Measurements from ENCODE around the gene APLF. TPM values are rescaled to one million over a fixed set of nuclear protein-coding genes. Genes with fewer than 3 reads are reported as not detected.

The APLF gene
- total and polyA plus RNA-seq, 2 of the 8 experiments (the other 6 are each of a cell fraction or from before 2014, with no cell fraction given), result 4.4 to 7.3 TPM

- Histone ChIP-seq H3K4me2 (ENCODE audit: insufficient read depth in 1 of 2, low read depth in 2 of 2, low read length in 2 of 2) (no peak overlapping the region), H3K23ac (ENCODE audit: insufficient read length) (no peak overlapping the region), H3K18ac (ENCODE audit: extremely low read depth, low read length) (no peak overlapping the region), H2BK15ac (ENCODE audit: low read length) (no peak overlapping the region), H3K23me2 (ENCODE audit: low read depth, low read length) (peaks cover under 1% of the 10 kb centered on the region; the same call in 1 of the 2 replicates), H4K91ac (replicated peaks; ENCODE audit: insufficient read length, low read length) (no peak overlapping the region), H4K20me1 (replicated peaks in 1 of 2; ENCODE audit: control insufficient read depth in 1 of 2, insufficient read depth in 2 of 2, low read length in 2 of 2) (peaks cover 0 to 1% of the 10 kb centered on the region in 2 experiments), H3K9ac (replicated peaks in 1 of 4; ENCODE audit: extremely low read depth in 1 of 4, low read depth in 3 of 4, low read length in 3 of 4) (no peak overlapping the region), H2BK12ac (ENCODE audit: low read depth, low read length) (no peak overlapping the region), H2BK120ac (replicated peaks; ENCODE audit: low read depth, low read length) (no peak overlapping the region), H4K8ac (ENCODE audit: extremely low read depth, insufficient read depth, low read length) (no peak overlapping the region), H3K27me3 (replicated peaks in 1 of 4; ENCODE audit: control insufficient read depth in 3 of 4, extremely low read depth in 1 of 4, insufficient read depth in 3 of 4, low read length in 3 of 4) (no peaks in the 10 kb centered on the region), H3K14ac (ENCODE audit: insufficient read length) (no peak overlapping the region), H2BK20ac (ENCODE audit: low read length) (no peak overlapping the region), H3K79me2 (ENCODE audit: control insufficient read depth in 1 of 2, insufficient read depth in 2 of 2, low read length in 2 of 2) (peaks cover 0 to 8% of the 10 kb centered on the region in 2 experiments; a peak in 2 of 4 replicates), H3K9me3 (ENCODE audit: insufficient read depth in 2 of 2, low read depth in 1 of 2, low read length in 1 of 2) (no peaks in the 10 kb centered on the region), H4K5ac (ENCODE audit: insufficient read length, low read depth, low read length) (no peak overlapping the region), H2AFZ (ENCODE audit: low read length) (no peak overlapping the region), H3K36me3 (ENCODE audit: control insufficient read depth in 2 of 4, insufficient read depth in 4 of 4, low read length in 3 of 4) (no peaks in the 10 kb centered on the region), H3K4me3 (ENCODE audit: extremely low read depth in 1 of 4, insufficient read depth in 2 of 4, low read depth in 3 of 4, low read length in 4 of 4) (no peak overlapping the region), H3K4me1 (replicated peaks in 1 of 4; ENCODE audit: control insufficient read depth in 3 of 4, insufficient read depth in 4 of 4, low read length in 3 of 4) (no peaks in the 10 kb centered on the region; a peak in 1 of 7 replicates), H3K4ac (replicated peaks; ENCODE audit: insufficient read length, low read depth, low read length) (no peak overlapping the region), H3K27ac (ENCODE audit: low read depth, low read length) (no peak overlapping the region), H3K79me1 (ENCODE audit: low read depth, low read length) (no peaks in the 10 kb centered on the region; the same call in 1 of the 2 replicates), H3K56ac (replicated peaks; ENCODE audit: insufficient read length, low read depth, low read length) (no peak overlapping the region), H2AK5ac (ENCODE audit: low read depth, low read length) (no peak overlapping the region), H2BK5ac (ENCODE audit: low read depth, low read length) (no peak overlapping the region)
- ChIA-PET POLR2A (ENCODE audit: partially characterized antibody) (no interaction called here), CTCF (ENCODE audit: partially characterized antibody) (no interaction called here)
- FAIRE-seq (no peak), DNase-seq (ENCODE audit: low read depth in 1 of 2, low spot score in 2 of 2) (no peak)
- 89% methylated on average over 2 of the region's 2 CpGs; no CpG with 5 or more reads in 1 of the 2 experiments for WGBS, 2 experiments (ENCODE audit: extremely low coverage in 1 of 2, insufficient coverage in 1 of 2, insufficient read length in 1 of 2, insufficient replicate concordance in 2 of 2, low coverage in 1 of 2, low lambda C conversion rate in 2 of 2, missing lambda C conversion rate in 1 of 2)
- TF ChIP-seq JUN (IDR thresholded peaks at IDR 0.05; ENCODE audit: low read depth, low read length) (no peak), YY1 (IDR thresholded peaks at IDR 0.05; ENCODE audit: low read depth, low read length) (no peak), PHF8 (conservative IDR thresholded peaks at IDR 0.05; ENCODE audit: low read depth, low read length) (no peak), RBBP5 (IDR thresholded peaks at IDR 0.05; ENCODE audit: borderline replicate concordance, low read depth, low read length) (no peak), BCL11A (IDR thresholded peaks at IDR 0.05; ENCODE audit: low read depth in 2 of 2, low read length in 2 of 2) (no peak), POLR2A (IDR thresholded peaks at IDR 0.05; ENCODE audit: control extremely low read depth in 1 of 2, low read depth in 2 of 2, low read length in 2 of 2) (no peak), JUND (IDR thresholded peaks at IDR 0.05; ENCODE audit: low read length) (no peak), GTF2F1 (IDR thresholded peaks at IDR 0.05; ENCODE audit: borderline replicate concordance, low read depth, low read length) (no peak), HDAC6 (IDR thresholded peaks at IDR 0.05; ENCODE audit: low read depth, low read length) (no peak), KDM1A (IDR thresholded peaks at IDR 0.05; ENCODE audit: borderline replicate concordance, low read length) (no peak), BRCA1 (IDR thresholded peaks at IDR 0.05; ENCODE audit: low read depth, low read length) (no peak), SRF (IDR thresholded peaks at IDR 0.05; ENCODE audit: low read depth, low read length) (no peak), RNF2 (IDR thresholded peaks at IDR 0.05; ENCODE audit: borderline replicate concordance, low read depth, low read length, missing control alignments, poor library complexity, severe bottlenecking) (no peak)
- TF ChIP-seq, protein P1, sequence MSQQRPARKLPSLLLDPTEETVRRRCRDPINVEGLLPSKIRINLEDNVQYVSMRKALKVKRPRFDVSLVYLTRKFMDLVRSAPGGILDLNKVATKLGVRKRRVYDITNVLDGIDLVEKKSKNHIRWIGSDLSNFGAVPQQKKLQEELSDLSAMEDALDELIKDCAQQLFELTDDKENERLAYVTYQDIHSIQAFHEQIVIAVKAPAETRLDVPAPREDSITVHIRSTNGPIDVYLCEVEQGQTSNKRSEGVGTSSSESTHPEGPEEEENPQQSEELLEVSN (IDR thresholded peaks at IDR 0.05), result no peak
These were observed 4.0 kb downstream of the APLF start for GRCh38 chr2:68471385-68471784.
